ENCODE data around the gene TFDP2.

Gene TFDP2

GRCh38 chr3:141960731-141961130 is 188.6 kb downstream of the TFDP2 start:
- TF ChIP-seq RAD21 (IDR thresholded peaks at IDR 0.05; ENCODE audit: low read depth) (no peak), EGR1 (IDR thresholded peaks at IDR 0.05) (no peak), USF1 (IDR thresholded peaks at IDR 0.05) (no peak)

- TF ChIP-seq USF1 (IDR thresholded peaks at IDR 0.05) (no peak), RAD21 (IDR thresholded peaks at IDR 0.05; ENCODE audit: low read depth) (no peak), EP300 (IDR thresholded peaks at IDR 0.05; ENCODE audit: borderline replicate concordance) (no peak), YY1 (IDR thresholded peaks at IDR 0.05; ENCODE audit: low read depth) (no peak), TEAD4 (IDR thresholded peaks at IDR 0.05) (no peak), CREB1 (IDR thresholded peaks at IDR 0.05; ENCODE audit: low read depth) (no peak), NFIC (IDR thresholded peaks at IDR 0.05) (no peak), TCF12 (IDR thresholded peaks at IDR 0.05; ENCODE audit: low read depth) (no peak), CEBPB (IDR thresholded peaks at IDR 0.05) (no peak), TAF1 (IDR thresholded peaks at IDR 0.05; ENCODE audit: low read depth) (no peak), EGR1 (IDR thresholded peaks at IDR 0.05) (no peak), ZBTB7A (IDR thresholded peaks at IDR 0.05; ENCODE audit: low read depth) (no peak)
- TF ChIP-seq, protein P1, sequence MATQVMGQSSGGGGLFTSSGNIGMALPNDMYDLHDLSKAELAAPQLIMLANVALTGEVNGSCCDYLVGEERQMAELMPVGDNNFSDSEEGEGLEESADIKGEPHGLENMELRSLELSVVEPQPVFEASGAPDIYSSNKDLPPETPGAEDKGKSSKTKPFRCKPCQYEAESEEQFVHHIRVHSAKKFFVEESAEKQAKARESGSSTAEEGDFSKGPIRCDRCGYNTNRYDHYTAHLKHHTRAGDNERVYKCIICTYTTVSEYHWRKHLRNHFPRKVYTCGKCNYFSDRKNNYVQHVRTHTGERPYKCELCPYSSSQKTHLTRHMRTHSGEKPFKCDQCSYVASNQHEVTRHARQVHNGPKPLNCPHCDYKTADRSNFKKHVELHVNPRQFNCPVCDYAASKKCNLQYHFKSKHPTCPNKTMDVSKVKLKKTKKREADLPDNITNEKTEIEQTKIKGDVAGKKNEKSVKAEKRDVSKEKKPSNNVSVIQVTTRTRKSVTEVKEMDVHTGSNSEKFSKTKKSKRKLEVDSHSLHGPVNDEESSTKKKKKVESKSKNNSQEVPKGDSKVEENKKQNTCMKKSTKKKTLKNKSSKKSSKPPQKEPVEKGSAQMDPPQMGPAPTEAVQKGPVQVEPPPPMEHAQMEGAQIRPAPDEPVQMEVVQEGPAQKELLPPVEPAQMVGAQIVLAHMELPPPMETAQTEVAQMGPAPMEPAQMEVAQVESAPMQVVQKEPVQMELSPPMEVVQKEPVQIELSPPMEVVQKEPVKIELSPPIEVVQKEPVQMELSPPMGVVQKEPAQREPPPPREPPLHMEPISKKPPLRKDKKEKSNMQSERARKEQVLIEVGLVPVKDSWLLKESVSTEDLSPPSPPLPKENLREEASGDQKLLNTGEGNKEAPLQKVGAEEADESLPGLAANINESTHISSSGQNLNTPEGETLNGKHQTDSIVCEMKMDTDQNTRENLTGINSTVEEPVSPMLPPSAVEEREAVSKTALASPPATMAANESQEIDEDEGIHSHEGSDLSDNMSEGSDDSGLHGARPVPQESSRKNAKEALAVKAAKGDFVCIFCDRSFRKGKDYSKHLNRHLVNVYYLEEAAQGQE (IDR thresholded peaks at IDR 0.05; ENCODE audit: low read depth): no peak
- TF ChIP-seq, protein P2, sequence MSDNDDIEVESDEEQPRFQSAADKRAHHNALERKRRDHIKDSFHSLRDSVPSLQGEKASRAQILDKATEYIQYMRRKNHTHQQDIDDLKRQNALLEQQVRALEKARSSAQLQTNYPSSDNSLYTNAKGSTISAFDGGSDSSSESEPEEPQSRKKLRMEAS (IDR thresholded peaks at IDR 0.05): no peak
Measured at GRCh38 chr3:141959589-141960554, 189.5 kb downstream of the TFDP2 start.

GRCh38 chr3:141955175-141955574 is 194.2 kb downstream of the TFDP2 start:
- no peak for TF ChIP-seq TEAD4 (IDR thresholded peaks at IDR 0.05)

DNA sequence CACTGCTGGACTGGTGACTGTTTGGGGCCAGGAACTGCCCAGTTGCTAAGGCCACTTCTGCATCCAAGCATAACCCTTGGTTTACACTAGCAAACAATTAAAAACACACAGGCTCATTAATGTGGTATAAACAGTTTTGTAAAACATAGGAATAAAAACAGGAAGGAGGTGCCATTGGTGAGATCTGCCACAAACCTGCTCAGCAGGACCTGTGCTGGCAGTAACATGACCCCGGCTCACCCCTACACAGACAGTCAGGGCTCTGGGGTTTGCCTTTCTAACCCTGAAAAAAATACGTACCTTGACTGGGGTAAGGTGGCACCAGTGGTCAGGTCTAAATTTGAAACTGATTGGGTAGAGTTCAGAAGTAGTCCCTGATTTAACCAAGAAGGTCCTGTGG is 196.7 kb downstream of the TFDP2 start:
- no peak for TF ChIP-seq CEBPB (IDR thresholded peaks at IDR 0.05)
- no peak for TF ChIP-seq EP300 (IDR thresholded peaks at IDR 0.05; ENCODE audit: borderline replicate concordance)
- TF ChIP-seq ZBTB7A (IDR thresholded peaks at IDR 0.05; ENCODE audit: low read depth): no peak
- TF ChIP-seq, protein P2 (IDR thresholded peaks at IDR 0.05): no peak
- no peak for TF ChIP-seq RAD21 (IDR thresholded peaks at IDR 0.05; ENCODE audit: low read depth)
- no peak for TF ChIP-seq TAF1 (IDR thresholded peaks at IDR 0.05; ENCODE audit: low read depth)
- TF ChIP-seq, protein P1 (IDR thresholded peaks at IDR 0.05; ENCODE audit: low read depth): no peak
- TF ChIP-seq USF1 (IDR thresholded peaks at IDR 0.05): no peak
- TF ChIP-seq NFIC (IDR thresholded peaks at IDR 0.05): no peak
- no peak for TF ChIP-seq TEAD4 (IDR thresholded peaks at IDR 0.05)
- no peak for TF ChIP-seq YY1 (IDR thresholded peaks at IDR 0.05; ENCODE audit: low read depth)
- TF ChIP-seq TCF12 (IDR thresholded peaks at IDR 0.05; ENCODE audit: low read depth): no peak
- no peak for TF ChIP-seq EGR1 (IDR thresholded peaks at IDR 0.05)
- TF ChIP-seq FOXM1 (IDR thresholded peaks at IDR 0.05; ENCODE audit: borderline replicate concordance, low read depth): no peak
- TF ChIP-seq CREB1 (IDR thresholded peaks at IDR 0.05; ENCODE audit: low read depth): no peak

- TF ChIP-seq ZBTB7A (IDR thresholded peaks at IDR 0.05; ENCODE audit: low read depth) (no peak), TEAD4 (IDR thresholded peaks at IDR 0.05) (no peak), EP300 (IDR thresholded peaks at IDR 0.05; ENCODE audit: borderline replicate concordance) (no peak), EGR1 (IDR thresholded peaks at IDR 0.05) (no peak), USF1 (IDR thresholded peaks at IDR 0.05) (no peak), TCF12 (IDR thresholded peaks at IDR 0.05; ENCODE audit: low read depth) (no peak), CREB1 (IDR thresholded peaks at IDR 0.05; ENCODE audit: low read depth) (no peak), CEBPB (IDR thresholded peaks at IDR 0.05) (no peak)
- TF ChIP-seq, protein P2 (IDR thresholded peaks at IDR 0.05): no peak
- TF ChIP-seq, protein P1 (IDR thresholded peaks at IDR 0.05; ENCODE audit: low read depth): no peak
Measured at GRCh38 chr3:141950572-141951493, 198.5 kb downstream of the TFDP2 start.
